GM18907 (cell line): Measurements from ENCODE around the gene GRK4.
"Not testable (repeated sequence)": the region's sequence is repeated elsewhere in the genome, so short reads cannot be mapped to it uniquely, and the experiment has no call there.

Experiments
- ATAC-seq: cut with Tn5 transposase; IDR thresholded peaks from one replicate; pipeline ENCODE4 v1.9.1; 2021; ENCODE audit warnings: mild to moderate bottlenecking, moderate library complexity; ENCODE audit not compliant: unreplicated experiment

GRK4 gene

GRCh38 chr4:2963175-2963965 is at the start of gene GRK4, which contains the start of gene NOP14:
Gene GRK4 (plus strand): TSS chr4:2963571. CDS start chr4:2964071, 500 bp downstream.
Gene NOP14 (minus strand): TSS chr4:2963406. CDS start chr4:2963319, 87 bp downstream.
- peak; percentile 89 for ATAC-seq

DNA sequence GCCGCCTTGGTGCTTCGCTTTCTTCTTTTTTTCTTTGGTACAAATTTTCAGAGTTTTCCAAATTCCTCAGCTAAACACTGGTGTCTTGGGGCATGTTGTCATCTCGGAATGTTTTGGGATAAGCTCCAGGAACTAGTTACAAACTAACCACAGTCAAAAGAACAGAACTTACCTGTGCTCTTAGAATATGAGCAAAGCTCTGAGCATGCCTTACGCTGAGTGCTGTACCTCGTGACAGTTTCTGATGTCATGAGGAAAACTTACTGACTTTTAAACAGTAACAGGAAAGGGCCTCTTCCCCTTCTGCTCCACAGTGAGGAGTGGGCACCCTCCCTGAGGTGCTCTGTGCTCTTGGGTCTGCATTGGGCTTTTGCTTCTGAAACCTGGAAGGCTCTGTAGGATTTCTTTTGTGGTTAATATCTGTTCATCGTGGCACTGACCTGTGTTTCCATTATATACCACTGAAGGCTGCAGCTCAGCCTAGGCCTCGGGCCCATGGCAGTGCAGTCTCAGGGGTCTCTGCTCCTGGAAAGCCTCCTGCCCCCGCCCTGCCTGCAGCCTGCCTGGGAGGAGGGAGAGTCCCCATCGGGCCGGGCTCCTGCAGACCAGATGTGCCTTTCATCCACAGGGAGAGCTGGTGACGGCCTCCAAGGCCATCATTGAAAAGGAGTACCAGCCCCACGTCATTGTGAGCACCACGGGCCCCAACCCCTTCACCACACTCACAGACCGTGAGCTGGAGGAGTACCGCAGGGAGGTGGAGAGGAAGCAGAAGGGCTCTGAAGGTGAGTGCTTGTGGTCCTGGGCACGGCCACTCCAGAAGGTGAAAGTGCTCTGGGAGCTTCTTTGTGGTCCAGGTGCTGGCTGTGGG is 48.9 kb upstream of the GRK4 start:
- no peak for ATAC-seq

- no peak for ATAC-seq
These were observed 47.6 kb upstream of the GRK4 start for GRCh38 chr4:2915789-2916188.

DNA sequence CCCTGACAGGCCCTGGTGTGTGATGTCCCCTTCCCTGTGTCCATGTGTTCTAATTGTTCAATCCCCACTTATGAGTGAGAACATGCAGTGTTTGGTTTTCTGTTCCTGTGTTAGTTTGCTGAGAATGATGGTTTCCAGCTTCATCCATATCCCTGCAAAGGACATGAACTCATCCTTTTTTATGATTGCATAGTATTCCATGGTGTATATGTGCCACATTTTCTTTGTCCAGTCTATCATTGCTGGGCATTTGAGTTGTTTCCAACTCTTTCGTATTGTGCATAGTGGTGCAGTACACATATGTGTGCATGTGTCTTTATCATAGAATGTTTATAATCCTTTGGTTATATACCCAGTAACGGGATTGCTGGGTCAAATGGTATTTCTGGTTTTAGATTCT is 46.7 kb upstream of the GRK4 start:
- not testable (repeated sequence) for ATAC-seq

DNA sequence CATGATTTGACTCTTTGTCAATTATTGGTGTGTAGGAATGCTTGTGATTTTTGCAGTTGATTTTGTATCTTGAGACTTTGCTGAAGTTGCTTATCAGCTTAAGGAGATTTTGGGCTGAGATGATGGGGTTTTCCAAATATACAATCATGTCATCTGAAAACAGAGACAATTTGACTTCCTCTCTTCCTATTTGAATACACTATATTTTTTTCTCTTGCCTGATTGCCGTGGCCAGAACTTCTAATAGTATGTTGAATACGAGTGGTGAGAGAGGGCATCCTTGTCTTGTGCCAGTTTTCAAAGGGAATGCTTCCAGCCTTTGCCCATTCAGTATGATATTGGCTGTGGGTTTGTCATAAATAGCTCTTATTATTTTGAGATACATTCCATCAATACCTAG is 45.1 kb upstream of the GRK4 start:
- not testable (repeated sequence) for ATAC-seq

DNA sequence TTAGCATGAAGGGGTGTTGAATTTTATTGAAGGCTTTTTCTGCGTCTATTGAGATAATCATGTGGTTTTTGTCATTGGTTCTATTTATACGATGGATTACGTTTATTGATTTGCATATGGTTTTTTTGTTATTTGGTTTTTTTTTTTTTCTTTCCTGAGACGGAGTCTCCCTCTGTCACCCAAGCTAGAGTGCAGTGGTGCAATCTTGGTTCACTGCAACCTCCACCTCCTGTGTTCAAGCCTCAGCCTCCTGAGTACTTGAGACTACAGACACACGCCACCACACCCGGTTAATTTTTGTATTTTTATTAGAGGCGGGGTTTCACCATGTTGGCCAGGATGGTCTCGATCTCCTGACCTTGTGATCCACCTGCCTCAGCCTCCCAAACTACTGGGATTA is 44.7 kb upstream of the GRK4 start:
- not testable (repeated sequence) for ATAC-seq

GRCh38 chr4:2922453-2923101 is 40.8 kb upstream of the GRK4 start:
- not testable (repeated sequence) for ATAC-seq

GRCh38 chr4:2923141-2923551 is 40.2 kb upstream of the GRK4 start:
- no peak for ATAC-seq

DNA sequence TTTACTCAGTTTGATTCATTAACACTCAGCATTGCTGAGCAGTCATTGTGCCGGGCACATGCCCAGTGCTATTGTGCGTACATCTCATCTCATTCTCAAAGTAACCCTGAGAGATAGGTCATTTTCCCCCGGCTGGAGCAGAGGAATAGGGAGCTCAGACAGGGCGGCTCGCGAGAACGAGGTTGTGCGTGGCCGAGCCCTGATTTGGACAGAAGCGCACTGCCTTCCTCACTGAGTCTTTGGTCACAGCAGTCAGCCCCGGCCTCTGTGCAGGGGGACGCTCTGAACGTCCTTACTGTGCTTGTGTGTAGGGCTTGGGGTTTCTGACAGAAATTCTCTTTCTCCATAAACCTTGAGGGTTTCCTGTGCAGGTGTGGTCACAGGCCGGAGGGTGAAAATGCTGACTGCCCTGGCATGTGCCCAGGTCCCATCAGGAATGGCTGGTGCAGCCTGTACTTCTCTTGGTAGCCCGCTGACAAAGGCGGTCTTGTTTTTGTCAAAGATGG is 39.6 kb upstream of the GRK4 start:
- ATAC-seq: no peak

- no peak for ATAC-seq
These were observed 39.1 kb upstream of the GRK4 start for GRCh38 chr4:2924286-2924685.

DNA sequence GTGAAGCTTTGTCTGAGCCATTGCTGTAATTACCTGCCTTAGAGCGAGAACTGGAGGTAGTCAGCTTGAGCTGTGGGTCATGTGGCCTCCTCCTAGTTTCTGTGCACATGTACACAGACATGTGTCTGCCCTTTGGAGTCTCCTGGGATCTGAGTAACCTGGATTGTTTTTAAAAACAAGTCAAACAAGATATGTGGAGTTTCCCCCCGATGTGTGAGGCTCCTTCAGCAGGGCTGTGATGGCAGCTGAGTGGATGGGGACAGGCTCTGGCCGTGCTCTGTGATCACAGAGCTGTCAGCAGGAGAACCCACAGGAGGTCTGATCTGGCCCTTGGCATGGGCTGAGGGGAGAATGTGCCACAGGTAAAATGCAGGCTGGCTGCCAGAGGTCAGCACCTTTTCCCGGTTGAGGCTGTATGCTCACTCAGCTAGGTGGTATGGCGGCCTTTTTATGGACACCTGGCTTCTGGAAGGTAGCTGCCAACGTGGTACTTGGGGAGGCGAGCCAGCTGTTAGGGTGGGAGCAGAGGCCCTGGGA is 38.5 kb upstream of the GRK4 start:
- ATAC-seq: no peak

GRCh38 chr4:2925496-2925895 is 37.9 kb upstream of the GRK4 start:
- ATAC-seq: no peak

DNA sequence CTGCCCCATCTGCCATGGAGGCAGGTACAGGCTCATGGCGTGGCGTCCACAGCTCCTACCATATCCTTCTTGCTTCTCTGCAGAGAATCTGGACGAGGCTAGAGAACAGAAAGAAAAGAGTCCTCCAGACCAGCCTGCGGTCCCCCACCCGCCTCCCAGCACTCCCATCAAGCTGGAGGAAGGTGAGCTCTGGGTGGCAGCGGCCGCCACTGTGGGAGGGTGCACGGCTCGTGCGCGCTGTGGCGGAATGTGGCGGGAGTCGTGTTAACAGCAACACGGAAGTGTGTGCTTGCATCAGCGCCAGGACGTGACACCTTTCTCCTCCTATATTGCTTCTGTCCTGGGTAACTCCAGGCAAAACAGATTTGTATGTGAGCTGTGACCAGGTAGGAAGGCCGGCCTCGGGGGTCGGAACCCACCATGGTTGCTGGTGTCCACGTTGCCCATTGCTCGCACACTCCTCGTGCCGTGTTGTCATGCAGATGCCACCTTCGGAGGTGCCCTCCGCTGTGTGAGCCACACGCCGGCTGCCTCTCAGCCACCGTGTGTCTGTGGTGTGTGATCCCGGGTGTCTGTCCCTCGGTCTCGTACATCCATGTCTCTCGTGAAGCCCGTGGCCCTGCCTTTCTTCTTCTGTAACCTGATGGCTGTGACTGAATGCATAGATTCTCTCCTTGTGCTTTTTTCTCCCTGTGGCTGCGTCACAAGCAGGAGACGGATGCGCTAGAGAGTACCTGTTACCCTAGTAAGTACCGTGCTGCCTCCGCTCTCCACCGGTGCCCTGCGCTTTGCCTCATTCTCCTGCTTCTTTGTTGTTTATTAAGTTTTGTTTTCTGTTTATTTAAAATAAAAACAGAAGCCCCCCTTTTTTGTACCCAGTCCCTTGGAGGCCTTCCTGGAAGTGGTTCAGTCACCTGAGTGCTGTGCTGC is 37.2 kb upstream of the GRK4 start:
- ATAC-seq: no peak

- no peak for ATAC-seq
These were observed 36.2 kb upstream of the GRK4 start for GRCh38 chr4:2927016-2927695.

DNA sequence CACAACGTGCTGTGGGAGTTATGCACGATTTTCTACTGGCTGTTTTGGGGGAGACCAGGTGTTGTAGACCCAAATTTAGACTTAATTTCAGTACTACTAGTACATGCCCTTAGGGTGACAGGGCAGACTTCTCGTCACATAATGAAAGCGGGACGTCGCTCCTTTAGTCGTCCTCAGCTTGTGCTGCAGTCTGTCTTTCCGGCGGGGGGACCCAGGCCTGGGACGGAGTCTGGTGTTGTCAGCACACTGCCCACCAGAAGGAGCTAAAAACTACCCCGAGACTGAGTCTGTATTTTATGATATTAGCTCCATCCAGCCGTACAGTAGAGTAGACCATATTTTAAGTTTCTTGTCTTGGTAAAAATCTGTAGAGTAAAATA is 35.7 kb upstream of the GRK4 start:
- no peak for ATAC-seq

DNA sequence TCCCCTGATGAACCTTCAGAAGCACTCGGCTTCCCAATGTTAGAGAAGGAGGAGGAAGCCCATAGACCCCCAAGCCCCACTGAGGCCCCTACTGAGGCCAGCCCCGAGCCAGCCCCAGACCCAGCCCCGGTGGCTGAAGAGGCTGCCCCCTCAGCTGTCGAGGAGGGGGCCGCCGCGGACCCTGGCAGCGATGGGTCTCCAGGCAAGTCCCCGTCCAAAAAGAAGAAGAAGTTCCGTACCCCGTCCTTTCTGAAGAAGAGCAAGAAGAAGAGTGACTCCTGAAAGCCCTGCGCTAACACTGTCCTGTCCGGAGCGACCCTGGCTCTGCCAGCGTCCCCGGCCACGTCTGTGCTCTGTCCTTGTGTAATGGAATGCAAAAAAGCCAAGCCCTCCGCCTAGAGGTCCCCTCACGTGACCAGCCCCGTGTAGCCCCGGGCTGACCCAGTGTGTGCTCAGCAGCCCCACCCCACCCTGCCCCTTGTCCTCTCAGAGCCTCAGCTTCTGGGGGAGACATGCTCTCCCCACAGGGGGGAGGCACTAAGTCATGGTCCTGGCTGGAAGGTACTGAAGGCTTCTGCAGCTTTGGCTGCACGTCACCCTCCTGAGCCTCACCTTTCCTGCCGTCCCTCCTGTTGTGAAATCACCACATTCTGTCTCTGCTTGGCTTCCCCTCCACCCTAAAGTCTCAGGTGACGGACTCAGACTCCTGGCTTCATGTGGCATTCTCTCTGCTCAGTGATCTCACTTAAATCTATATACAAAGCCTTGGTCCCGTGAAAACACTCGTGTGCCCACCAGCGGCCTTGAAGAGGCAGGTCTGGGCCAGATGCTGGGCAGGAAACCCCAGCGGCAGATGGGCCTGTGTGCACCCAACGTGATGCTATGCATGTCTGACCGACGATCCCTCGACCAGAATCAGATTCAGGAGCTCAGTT is 34.9 kb upstream of the GRK4 start:
- ATAC-seq: no peak

GRCh38 chr4:2929469-2929868 is 33.9 kb upstream of the GRK4 start:
- no peak for ATAC-seq

DNA sequence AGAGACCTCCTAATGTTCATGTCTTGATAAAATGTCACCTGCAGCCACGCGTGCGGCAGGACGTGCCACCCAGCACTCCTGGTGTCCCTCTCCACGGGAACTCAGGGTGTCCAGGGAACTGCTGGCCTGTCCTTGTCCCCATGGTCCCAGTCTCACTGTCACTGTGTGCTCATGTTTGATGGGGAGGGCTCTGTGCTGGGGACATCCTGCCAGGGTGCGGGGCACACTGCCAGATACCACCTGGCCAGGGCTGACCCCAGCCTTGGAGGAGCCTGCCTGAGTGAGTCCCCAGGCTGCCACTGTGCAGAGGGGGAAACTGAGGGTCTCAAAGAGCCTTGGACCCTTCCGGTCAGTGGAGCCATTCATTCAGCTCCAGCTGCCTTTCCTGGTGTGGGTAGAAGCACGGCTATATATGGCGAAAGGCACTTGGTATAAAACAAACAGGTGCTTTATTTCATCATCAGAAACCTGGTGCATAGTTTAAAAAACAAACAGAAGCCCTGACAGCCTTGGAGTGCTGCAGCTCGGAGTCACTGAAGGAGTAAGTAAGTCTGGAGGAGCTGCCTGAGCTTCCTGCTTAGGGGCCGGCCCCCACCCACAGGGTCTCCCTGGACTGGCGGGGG is 33.1 kb upstream of the GRK4 start:
- no peak for ATAC-seq
